ENCODE data around the gene APOL2.
A peak's percentile ranks its signal among the peaks of the same experiment; 100 is the strongest.
"Not testable (repeated sequence)": the region's sequence is repeated elsewhere in the genome, so short reads cannot be mapped to it uniquely, and the experiment has no call there.

The APOL2 gene

GRCh38 chr22:36239401-36240171 lies at the start of gene APOL2:
Gene APOL2, minus strand, starts transcription at chr22:36239527. Its CDS starts 6,365 bp downstream, at chr22:36233162.
- peak; percentile 86 to 89 for DNase-seq

- no peak for DNase-seq
Measured at GRCh38 chr22:36288571-36289405, 49.5 kb upstream of the APOL2 start.

GRCh38 chr22:36287881-36288515 lies 48.7 kb upstream of the APOL2 start:
- no peak for DNase-seq

GRCh38 chr22:36286096-36286957 lies 47.0 kb upstream of the APOL2 start:
- peak; percentile 63 to 64 for DNase-seq

- no peak for DNase-seq
Measured at GRCh38 chr22:36285545-36285944, 46.2 kb upstream of the APOL2 start.

GRCh38 chr22:36285017-36285416 lies 45.7 kb upstream of the APOL2 start:
- no peak for DNase-seq

- DNase-seq: no peak
Measured at GRCh38 chr22:36284171-36284571, 44.8 kb upstream of the APOL2 start.

- no peak for DNase-seq
Measured at GRCh38 chr22:36282328-36282831, 43.1 kb upstream of the APOL2 start.

GRCh38 chr22:36281781-36282327 lies 42.5 kb upstream of the APOL2 start:
- DNase-seq: no peak

- no peak for DNase-seq
Measured at GRCh38 chr22:36280379-36280778, 41.1 kb upstream of the APOL2 start.

- no peak for DNase-seq
Measured at GRCh38 chr22:36279219-36279666, 39.9 kb upstream of the APOL2 start.

- peak; percentile 70 to 71 for DNase-seq
Measured at GRCh38 chr22:36277482-36278291, 38.4 kb upstream of the APOL2 start.

- no peak for DNase-seq
Measured at GRCh38 chr22:36274531-36274930, 35.2 kb upstream of the APOL2 start.

- DNase-seq: not testable (repeated sequence)
Measured at GRCh38 chr22:36271951-36272350, 32.6 kb upstream of the APOL2 start.

GRCh38 chr22:36271231-36271630 lies 31.9 kb upstream of the APOL2 start:
- DNase-seq: not testable (repeated sequence)

GRCh38 chr22:36267896-36268485 lies 28.7 kb upstream of the APOL2 start:
- no peak for DNase-seq

- no peak for DNase-seq
Measured at GRCh38 chr22:36267058-36267457, 27.7 kb upstream of the APOL2 start.

- DNase-seq: not testable (repeated sequence)
Measured at GRCh38 chr22:36263886-36264664, 24.7 kb upstream of the APOL2 start.

- not testable (repeated sequence) for DNase-seq
Measured at GRCh38 chr22:36263216-36263673, 23.9 kb upstream of the APOL2 start.

- not testable (repeated sequence) for DNase-seq
Measured at GRCh38 chr22:36262307-36262706, 23.0 kb upstream of the APOL2 start.

Data from CD4-positive, alpha-beta T cell treated with Interleukin-1 beta for 1 hour (primary cell).